Superior temporal gyrus (tissue), 1 donor: ENCODE data around the gene PLET1.
"Not testable (repeated sequence)": the region's sequence is repeated elsewhere in the genome, so short reads cannot be mapped to it uniquely, and the experiment has no call there.

ENCODE experiments used
- DNase-seq: peaks from one replicate; pipeline ENCODE4 v3.0.0-alpha.2; 2016; ENCODE audit errors: extremely low spot score

The PLET1 gene

GRCh38 chr11:112212290-112212689 is 48.4 kb downstream of the PLET1 start:
- no peak for DNase-seq

- DNase-seq = no peak
These were observed 49.1 kb downstream of the PLET1 start for GRCh38 chr11:112211536-112211935.

GRCh38 chr11:112210890-112211289 is 49.8 kb downstream of the PLET1 start:
- DNase-seq = no peak

DNA sequence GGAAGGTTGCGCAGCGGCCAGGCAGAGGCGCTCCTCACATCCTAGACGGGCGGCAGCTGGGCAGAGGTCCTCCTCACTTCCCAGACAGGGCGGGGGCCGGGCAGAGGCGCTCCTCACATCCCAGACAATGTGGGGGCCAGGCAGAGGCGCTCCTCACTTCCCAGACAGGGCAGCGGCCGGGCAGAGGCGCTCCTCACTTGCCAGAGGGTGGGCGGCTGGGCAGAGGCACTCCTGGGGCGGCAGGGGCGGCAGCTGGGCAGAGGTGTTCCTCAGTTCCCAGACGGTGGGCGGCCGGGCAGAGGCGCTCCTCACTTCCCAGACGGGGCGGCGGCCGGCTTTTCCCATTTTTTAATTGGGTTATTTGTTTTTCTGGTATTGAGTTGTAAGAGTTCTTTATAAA is 54.6 kb downstream of the PLET1 start:
- no peak for DNase-seq

GRCh38 chr11:112200252-112200651 is 60.4 kb downstream of the PLET1 start:
- DNase-seq = no peak

DNA sequence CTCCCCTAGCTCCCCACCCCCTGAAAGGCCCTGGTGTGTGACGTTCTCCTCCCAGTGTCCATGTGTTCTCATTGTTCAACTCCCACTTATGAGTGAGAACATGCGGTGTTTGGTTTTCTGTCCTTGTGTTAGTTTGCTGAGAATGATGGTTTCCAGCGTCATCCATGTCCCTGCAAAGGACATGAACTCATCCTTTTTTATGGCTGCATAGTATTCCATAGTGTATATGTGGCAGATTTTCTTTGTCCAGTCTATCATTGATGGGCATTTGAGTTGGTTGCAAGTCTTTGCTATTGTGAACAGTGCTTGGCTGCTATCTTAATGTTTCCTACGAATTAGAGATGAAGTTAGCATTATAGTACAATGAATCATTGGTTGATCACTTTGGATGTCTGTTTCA is 61.6 kb downstream of the PLET1 start:
- not testable (repeated sequence) for DNase-seq
